IPS-15b (cell line): ENCODE measurements around the gene TM4SF5.

Source experiments
- H3K27me3 ChIP-seq: one replicate; pipeline ENCODE4 v1.6.1; 2013; ENCODE audit warnings: low read length; ENCODE audit not compliant: control insufficient read depth, insufficient read depth
- H3K36me3 ChIP-seq: one replicate; pipeline ENCODE4 v1.6.1; 2013; ENCODE audit warnings: low read length; ENCODE audit not compliant: control insufficient read depth, insufficient read depth
- H3K4me1 ChIP-seq: one replicate; pipeline ENCODE4 v1.6.1; 2013; ENCODE audit warnings: mild to moderate bottlenecking, low read length; ENCODE audit not compliant: control insufficient read depth, insufficient read depth
- H3K4me3 ChIP-seq: one replicate; pipeline ENCODE4 v1.5.1; 2013; ENCODE audit warnings: low read depth, low read length
- H3K9ac ChIP-seq: one replicate; pipeline ENCODE4 v1.6.1; 2013; ENCODE audit warnings: low read depth, mild to moderate bottlenecking, low read length
- H3K9me3 ChIP-seq: one replicate; pipeline ENCODE4 v1.6.1; 2013; ENCODE audit warnings: mild to moderate bottlenecking, low read length; ENCODE audit not compliant: control insufficient read depth, insufficient read depth

TM4SF5 gene

GRCh38 chr17:4753392-4753791 lies 18.3 kb upstream of the TM4SF5 start:
- Histone ChIP-seq H3K36me3 (no peaks in the 10 kb centered on the region), H3K9ac (no peak overlapping the region), H3K4me3 (no peak overlapping the region), H3K4me1 (peaks cover 3% of the 10 kb centered on the region), H3K9me3 (no peaks in the 10 kb centered on the region), H3K27me3 (no peaks in the 10 kb centered on the region)

GRCh38 chr17:4759776-4760236 lies 11.9 kb upstream of the TM4SF5 start:
- Histone ChIP-seq H3K4me3 (no peak overlapping the region), H3K9ac (no peak overlapping the region), H3K36me3 (no peaks in the 10 kb centered on the region), H3K9me3 (no peaks in the 10 kb centered on the region), H3K4me1 (no peaks in the 10 kb centered on the region), H3K27me3 (no peaks in the 10 kb centered on the region)

GRCh38 chr17:4764595-4764994 lies 7.1 kb upstream of the TM4SF5 start:
- H3K4me3 ChIP-seq = no peak overlapping the region
- H3K4me1 ChIP-seq = no peaks in the 10 kb centered on the region
- no peaks in the 10 kb centered on the region for H3K36me3 ChIP-seq
- no peak overlapping the region for H3K9ac ChIP-seq
- H3K27me3 ChIP-seq = no peaks in the 10 kb centered on the region
- H3K9me3 ChIP-seq = no peaks in the 10 kb centered on the region

GRCh38 chr17:4766201-4766600 lies 5.5 kb upstream of the TM4SF5 start:
- H3K9me3 ChIP-seq = no peaks in the 10 kb centered on the region
- H3K4me1 ChIP-seq = no peaks in the 10 kb centered on the region

GRCh38 chr17:4766723-4767122 lies 5.0 kb upstream of the TM4SF5 start:
- H3K36me3 ChIP-seq = no peaks in the 10 kb centered on the region
- no peaks in the 10 kb centered on the region for H3K27me3 ChIP-seq
- H3K9ac ChIP-seq = no peak overlapping the region
- no peaks in the 10 kb centered on the region for H3K9me3 ChIP-seq
- no peak overlapping the region for H3K4me3 ChIP-seq
- H3K4me1 ChIP-seq = no peaks in the 10 kb centered on the region

More at GRCh38 chr17:4766201-4766600, 5.5 kb upstream of the TM4SF5 start:
- H3K9ac ChIP-seq = no peak overlapping the region
- no peak overlapping the region for H3K4me3 ChIP-seq
- H3K36me3 ChIP-seq = no peaks in the 10 kb centered on the region
- H3K27me3 ChIP-seq = no peaks in the 10 kb centered on the region

GRCh38 chr17:4768298-4768697 lies 3.4 kb upstream of the TM4SF5 start:
- Histone ChIP-seq H3K4me3 (no peak overlapping the region), H3K9ac (no peak overlapping the region), H3K27me3 (no peaks in the 10 kb centered on the region), H3K4me1 (no peaks in the 10 kb centered on the region), H3K36me3 (no peaks in the 10 kb centered on the region), H3K9me3 (no peaks in the 10 kb centered on the region)

GRCh38 chr17:4769628-4770027 lies 2.1 kb upstream of the TM4SF5 start:
- Histone ChIP-seq H3K27me3 (no peaks in the 10 kb centered on the region), H3K36me3 (no peaks in the 10 kb centered on the region), H3K4me1 (no peaks in the 10 kb centered on the region), H3K4me3 (no peak overlapping the region), H3K9me3 (no peaks in the 10 kb centered on the region), H3K9ac (no peak overlapping the region)

GRCh38 chr17:4772235-4772613 lies 538 bp downstream of the TM4SF5 start:
- no peaks in the 10 kb centered on the region for H3K4me1 ChIP-seq

GRCh38 chr17:4777969-4778760 lies 6.5 kb downstream of the TM4SF5 start:
- Histone ChIP-seq H3K4me1 (no peaks in the 10 kb centered on the region), H3K9me3 (no peaks in the 10 kb centered on the region), H3K4me3 (no peak overlapping the region), H3K27me3 (peaks cover 7% of the 10 kb centered on the region), H3K36me3 (no peaks in the 10 kb centered on the region), H3K9ac (no peak overlapping the region)

More at GRCh38 chr17:4772235-4772613, 538 bp downstream of the TM4SF5 start:
- no peaks in the 10 kb centered on the region for H3K27me3 ChIP-seq
- H3K9ac ChIP-seq = no peak overlapping the region
- H3K4me3 ChIP-seq = no peak overlapping the region
- H3K9me3 ChIP-seq = no peaks in the 10 kb centered on the region
- no peaks in the 10 kb centered on the region for H3K36me3 ChIP-seq

- H3K9ac ChIP-seq = no peak overlapping the region
- no peaks in the 10 kb centered on the region for H3K36me3 ChIP-seq
- no peak overlapping the region for H3K4me3 ChIP-seq
- peaks cover 7% of the 10 kb centered on the region for H3K27me3 ChIP-seq
- H3K4me1 ChIP-seq = no peaks in the 10 kb centered on the region
- no peaks in the 10 kb centered on the region for H3K9me3 ChIP-seq
Measured at GRCh38 chr17:4780325-4780955, 8.8 kb downstream of the TM4SF5 start.

- Histone ChIP-seq H3K4me3 (no peak overlapping the region), H3K36me3 (no peaks in the 10 kb centered on the region), H3K9ac (no peak overlapping the region), H3K4me1 (no peaks in the 10 kb centered on the region), H3K27me3 (peaks cover 7% of the 10 kb centered on the region), H3K9me3 (no peaks in the 10 kb centered on the region)
Measured at GRCh38 chr17:4782652-4783051, 11.0 kb downstream of the TM4SF5 start.
